H1 (cell line): ENCODE data around the gene MAP3K14. TPM values are rescaled to one million over a fixed set of nuclear protein-coding genes. Genes with fewer than 3 reads are reported as not detected.

Experiments used
- GABPA ChIP-seq: IDR thresholded peaks from 2 replicates; pipeline ENCODE4 v1.6.1; 2011; ENCODE audit warnings: mild to moderate bottlenecking, low read length, moderate library complexity, borderline replicate concordance; ENCODE audit not compliant: insufficient read depth
- JUND ChIP-seq: IDR thresholded peaks from 2 replicates; pipeline ENCODE4 v1.6.1; 2011; ENCODE audit warnings: mild to moderate bottlenecking, improper control_type of control experiment, low read length
- POLR2A ChIP-seq, 2 experiments: IDR thresholded peaks; 1 replicate in 1 of 2; 2 replicates in 1 of 2; pipeline ENCODE4 v1.6.1; 2011; ENCODE audit warnings: low read depth in 2 of 2, low read length in 2 of 2, mild to moderate bottlenecking in 2 of 2; ENCODE audit errors: control extremely low read depth in 1 of 2
- RBBP5 ChIP-seq: IDR thresholded peaks from 2 replicates; pipeline ENCODE4 v1.7.1; 2012; ENCODE audit warnings: low read depth, mild to moderate bottlenecking, inconsistent platforms, low read length, moderate library complexity, borderline replicate concordance
- RNF2 ChIP-seq: fragments of 200-900, 300-1000 bp; sonication (generic); IDR thresholded peaks from 2 replicates; pipeline ENCODE4 v1.7.1; 2016; ENCODE audit warnings: borderline replicate concordance, low read depth, mild to moderate bottlenecking, antibody characterized with exemption, low read length; ENCODE audit not compliant: poor library complexity, severe bottlenecking; ENCODE audit errors: missing control alignments
- SP2 ChIP-seq: IDR thresholded peaks from 2 replicates; pipeline ENCODE4 v1.6.1; 2012; ENCODE audit warnings: mild to moderate bottlenecking, low read length, inconsistent platforms
- SP4 ChIP-seq: IDR thresholded peaks from 2 replicates; pipeline ENCODE4 v1.6.1; 2012; ENCODE audit warnings: low read length, inconsistent platforms
- polyA plus RNA-seq, 7 experiments: library from polyadenylated mRNA; depleted of rRNA in 3 of 7; stranded (reverse) in 5 of 7; unstranded in 2 of 7; fragments of >200 nt in 5 of 7; fragments of 200-250 nt in 2 of 7; gene quantifications; 1 replicate in 5 of 7; 2 replicates in 1 of 7; 4 replicates in 1 of 7; pipeline versions ENCODE4 v1.2.1 to v1.2.3, GENCODE V29; 2011 to 2013; ENCODE audit warnings: missing spikeins in 2 of 7, mixed read lengths in 2 of 7
- total RNA-seq: library from RNA; stranded (reverse); fragmentation: NEBNext Ultra II Directional; extraction: Animal tissue kit (Norgen Biotek cat#: 25700); gene quantifications from 2 replicates; pipeline ENCODE4 v1.2.1, GENCODE V29; 2021
- TF ChIP-seq, protein P1 (sequence below): fragments of 300-600 bp; sonication (generic); IDR thresholded peaks from 2 replicates; pipeline ENCODE4 v1.7.1; 2012; ENCODE audit warnings: low read length, moderate library complexity, mild to moderate bottlenecking, inconsistent platforms; ENCODE audit not compliant: insufficient replicate concordance
- TF ChIP-seq, protein P2 (sequence below): IDR thresholded peaks from 2 replicates; pipeline ENCODE4 v1.6.1; 2012; ENCODE audit warnings: inconsistent platforms
- TF ChIP-seq, protein P3 (sequence below): IDR thresholded peaks from 2 replicates; pipeline ENCODE4 v1.6.1; 2012; ENCODE audit warnings: low read length, inconsistent platforms

The MAP3K14 gene
- total and polyA plus RNA-seq, 2 of the 8 experiments (the other 6 are each of a cell fraction or from before 2014, with no cell fraction given) = 5.2 to 6.1 TPM

DNA sequence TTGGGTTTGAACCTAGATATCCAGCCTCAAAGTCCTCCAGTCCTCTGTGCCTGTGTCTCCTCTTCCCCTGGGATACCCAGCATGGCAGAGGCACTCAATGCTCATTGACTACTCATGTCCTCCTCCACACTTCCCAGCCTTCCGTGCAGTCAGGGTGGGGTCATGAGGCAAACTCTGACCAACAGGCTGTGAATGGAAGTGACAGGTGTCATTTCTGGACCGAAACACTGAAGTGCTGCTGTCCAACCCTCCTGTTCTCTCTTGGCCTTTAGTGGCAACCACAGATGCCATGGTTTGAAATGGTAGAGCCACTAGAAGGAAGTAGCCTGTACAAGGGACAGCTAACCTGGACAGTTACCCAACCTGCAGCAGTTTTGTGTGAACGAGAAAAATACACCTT is 46.7 kb upstream of the MAP3K14 start (continued):
- TF ChIP-seq, protein P1, sequence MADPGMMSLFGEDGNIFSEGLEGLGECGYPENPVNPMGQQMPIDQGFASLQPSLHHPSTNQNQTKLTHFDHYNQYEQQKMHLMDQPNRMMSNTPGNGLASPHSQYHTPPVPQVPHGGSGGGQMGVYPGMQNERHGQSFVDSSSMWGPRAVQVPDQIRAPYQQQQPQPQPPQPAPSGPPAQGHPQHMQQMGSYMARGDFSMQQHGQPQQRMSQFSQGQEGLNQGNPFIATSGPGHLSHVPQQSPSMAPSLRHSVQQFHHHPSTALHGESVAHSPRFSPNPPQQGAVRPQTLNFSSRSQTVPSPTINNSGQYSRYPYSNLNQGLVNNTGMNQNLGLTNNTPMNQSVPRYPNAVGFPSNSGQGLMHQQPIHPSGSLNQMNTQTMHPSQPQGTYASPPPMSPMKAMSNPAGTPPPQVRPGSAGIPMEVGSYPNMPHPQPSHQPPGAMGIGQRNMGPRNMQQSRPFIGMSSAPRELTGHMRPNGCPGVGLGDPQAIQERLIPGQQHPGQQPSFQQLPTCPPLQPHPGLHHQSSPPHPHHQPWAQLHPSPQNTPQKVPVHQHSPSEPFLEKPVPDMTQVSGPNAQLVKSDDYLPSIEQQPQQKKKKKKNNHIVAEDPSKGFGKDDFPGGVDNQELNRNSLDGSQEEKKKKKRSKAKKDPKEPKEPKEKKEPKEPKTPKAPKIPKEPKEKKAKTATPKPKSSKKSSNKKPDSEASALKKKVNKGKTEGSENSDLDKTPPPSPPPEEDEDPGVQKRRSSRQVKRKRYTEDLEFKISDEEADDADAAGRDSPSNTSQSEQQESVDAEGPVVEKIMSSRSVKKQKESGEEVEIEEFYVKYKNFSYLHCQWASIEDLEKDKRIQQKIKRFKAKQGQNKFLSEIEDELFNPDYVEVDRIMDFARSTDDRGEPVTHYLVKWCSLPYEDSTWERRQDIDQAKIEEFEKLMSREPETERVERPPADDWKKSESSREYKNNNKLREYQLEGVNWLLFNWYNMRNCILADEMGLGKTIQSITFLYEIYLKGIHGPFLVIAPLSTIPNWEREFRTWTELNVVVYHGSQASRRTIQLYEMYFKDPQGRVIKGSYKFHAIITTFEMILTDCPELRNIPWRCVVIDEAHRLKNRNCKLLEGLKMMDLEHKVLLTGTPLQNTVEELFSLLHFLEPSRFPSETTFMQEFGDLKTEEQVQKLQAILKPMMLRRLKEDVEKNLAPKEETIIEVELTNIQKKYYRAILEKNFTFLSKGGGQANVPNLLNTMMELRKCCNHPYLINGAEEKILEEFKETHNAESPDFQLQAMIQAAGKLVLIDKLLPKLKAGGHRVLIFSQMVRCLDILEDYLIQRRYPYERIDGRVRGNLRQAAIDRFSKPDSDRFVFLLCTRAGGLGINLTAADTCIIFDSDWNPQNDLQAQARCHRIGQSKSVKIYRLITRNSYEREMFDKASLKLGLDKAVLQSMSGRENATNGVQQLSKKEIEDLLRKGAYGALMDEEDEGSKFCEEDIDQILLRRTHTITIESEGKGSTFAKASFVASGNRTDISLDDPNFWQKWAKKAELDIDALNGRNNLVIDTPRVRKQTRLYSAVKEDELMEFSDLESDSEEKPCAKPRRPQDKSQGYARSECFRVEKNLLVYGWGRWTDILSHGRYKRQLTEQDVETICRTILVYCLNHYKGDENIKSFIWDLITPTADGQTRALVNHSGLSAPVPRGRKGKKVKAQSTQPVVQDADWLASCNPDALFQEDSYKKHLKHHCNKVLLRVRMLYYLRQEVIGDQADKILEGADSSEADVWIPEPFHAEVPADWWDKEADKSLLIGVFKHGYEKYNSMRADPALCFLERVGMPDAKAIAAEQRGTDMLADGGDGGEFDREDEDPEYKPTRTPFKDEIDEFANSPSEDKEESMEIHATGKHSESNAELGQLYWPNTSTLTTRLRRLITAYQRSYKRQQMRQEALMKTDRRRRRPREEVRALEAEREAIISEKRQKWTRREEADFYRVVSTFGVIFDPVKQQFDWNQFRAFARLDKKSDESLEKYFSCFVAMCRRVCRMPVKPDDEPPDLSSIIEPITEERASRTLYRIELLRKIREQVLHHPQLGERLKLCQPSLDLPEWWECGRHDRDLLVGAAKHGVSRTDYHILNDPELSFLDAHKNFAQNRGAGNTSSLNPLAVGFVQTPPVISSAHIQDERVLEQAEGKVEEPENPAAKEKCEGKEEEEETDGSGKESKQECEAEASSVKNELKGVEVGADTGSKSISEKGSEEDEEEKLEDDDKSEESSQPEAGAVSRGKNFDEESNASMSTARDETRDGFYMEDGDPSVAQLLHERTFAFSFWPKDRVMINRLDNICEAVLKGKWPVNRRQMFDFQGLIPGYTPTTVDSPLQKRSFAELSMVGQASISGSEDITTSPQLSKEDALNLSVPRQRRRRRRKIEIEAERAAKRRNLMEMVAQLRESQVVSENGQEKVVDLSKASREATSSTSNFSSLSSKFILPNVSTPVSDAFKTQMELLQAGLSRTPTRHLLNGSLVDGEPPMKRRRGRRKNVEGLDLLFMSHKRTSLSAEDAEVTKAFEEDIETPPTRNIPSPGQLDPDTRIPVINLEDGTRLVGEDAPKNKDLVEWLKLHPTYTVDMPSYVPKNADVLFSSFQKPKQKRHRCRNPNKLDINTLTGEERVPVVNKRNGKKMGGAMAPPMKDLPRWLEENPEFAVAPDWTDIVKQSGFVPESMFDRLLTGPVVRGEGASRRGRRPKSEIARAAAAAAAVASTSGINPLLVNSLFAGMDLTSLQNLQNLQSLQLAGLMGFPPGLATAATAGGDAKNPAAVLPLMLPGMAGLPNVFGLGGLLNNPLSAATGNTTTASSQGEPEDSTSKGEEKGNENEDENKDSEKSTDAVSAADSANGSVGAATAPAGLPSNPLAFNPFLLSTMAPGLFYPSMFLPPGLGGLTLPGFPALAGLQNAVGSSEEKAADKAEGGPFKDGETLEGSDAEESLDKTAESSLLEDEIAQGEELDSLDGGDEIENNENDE = no peak
- TF ChIP-seq GABPA = no peak
- TF ChIP-seq, protein P2, sequence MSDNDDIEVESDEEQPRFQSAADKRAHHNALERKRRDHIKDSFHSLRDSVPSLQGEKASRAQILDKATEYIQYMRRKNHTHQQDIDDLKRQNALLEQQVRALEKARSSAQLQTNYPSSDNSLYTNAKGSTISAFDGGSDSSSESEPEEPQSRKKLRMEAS = no peak
- no peak for TF ChIP-seq RNF2
- no peak for TF ChIP-seq POLR2A (IDR thresholded peaks at IDR 0.05; ENCODE audit: control extremely low read depth in 1 of 2, low read depth in 2 of 2, low read length in 2 of 2)
- no peak for TF ChIP-seq JUND
- no peak for TF ChIP-seq RBBP5
- TF ChIP-seq SP2 = no peak
- TF ChIP-seq, protein P3, sequence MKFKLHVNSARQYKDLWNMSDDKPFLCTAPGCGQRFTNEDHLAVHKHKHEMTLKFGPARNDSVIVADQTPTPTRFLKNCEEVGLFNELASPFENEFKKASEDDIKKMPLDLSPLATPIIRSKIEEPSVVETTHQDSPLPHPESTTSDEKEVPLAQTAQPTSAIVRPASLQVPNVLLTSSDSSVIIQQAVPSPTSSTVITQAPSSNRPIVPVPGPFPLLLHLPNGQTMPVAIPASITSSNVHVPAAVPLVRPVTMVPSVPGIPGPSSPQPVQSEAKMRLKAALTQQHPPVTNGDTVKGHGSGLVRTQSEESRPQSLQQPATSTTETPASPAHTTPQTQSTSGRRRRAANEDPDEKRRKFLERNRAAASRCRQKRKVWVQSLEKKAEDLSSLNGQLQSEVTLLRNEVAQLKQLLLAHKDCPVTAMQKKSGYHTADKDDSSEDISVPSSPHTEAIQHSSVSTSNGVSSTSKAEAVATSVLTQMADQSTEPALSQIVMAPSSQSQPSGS = no peak
- no peak for TF ChIP-seq SP4
